DMS 273 treated with DMSO at 0.1 percent for 48 hours (cell line): ENCODE measurements around the gene PTER.

Experiments
- DNase-seq: peaks from one replicate; lab custom pipeline; 2025; lab: John Stamatoyannopoulos, UW

PTER gene

DNA sequence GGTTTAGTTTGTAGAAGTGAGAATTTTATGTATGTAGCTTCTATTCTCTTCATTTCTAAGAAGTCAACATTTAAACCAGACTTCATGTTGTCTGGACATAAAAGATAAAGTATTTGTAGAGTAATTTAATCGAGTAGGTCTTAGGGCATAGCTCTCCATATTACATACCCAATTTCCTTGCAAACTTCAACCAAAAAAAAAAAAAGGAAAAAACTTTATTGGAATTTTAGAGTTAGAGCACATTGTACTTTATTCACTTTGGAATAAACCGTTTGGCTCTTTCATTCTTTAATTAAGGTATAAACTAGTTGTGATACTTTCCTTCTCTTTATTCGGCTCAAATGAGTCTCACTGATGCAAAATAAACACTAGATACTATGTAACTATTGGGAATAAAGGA is 36.0 kb downstream of the PTER start:
- no peak for DNase-seq

- DNase-seq = no peak
Observed at GRCh38 chr10:16477757-16478156, 40.9 kb downstream of the PTER start.

GRCh38 chr10:16478801-16479200 is 42.0 kb downstream of the PTER start:
- DNase-seq = no peak

- DNase-seq = no peak
Observed at GRCh38 chr10:16481052-16481728, 44.4 kb downstream of the PTER start.

GRCh38 chr10:16483241-16483917 is 46.6 kb downstream of the PTER start:
- DNase-seq = no peak

GRCh38 chr10:16490511-16490910 is 53.7 kb downstream of the PTER start:
- DNase-seq = no peak

- peak; percentile 41 for DNase-seq
Observed at GRCh38 chr10:16491933-16492332, 55.1 kb downstream of the PTER start.

DNA sequence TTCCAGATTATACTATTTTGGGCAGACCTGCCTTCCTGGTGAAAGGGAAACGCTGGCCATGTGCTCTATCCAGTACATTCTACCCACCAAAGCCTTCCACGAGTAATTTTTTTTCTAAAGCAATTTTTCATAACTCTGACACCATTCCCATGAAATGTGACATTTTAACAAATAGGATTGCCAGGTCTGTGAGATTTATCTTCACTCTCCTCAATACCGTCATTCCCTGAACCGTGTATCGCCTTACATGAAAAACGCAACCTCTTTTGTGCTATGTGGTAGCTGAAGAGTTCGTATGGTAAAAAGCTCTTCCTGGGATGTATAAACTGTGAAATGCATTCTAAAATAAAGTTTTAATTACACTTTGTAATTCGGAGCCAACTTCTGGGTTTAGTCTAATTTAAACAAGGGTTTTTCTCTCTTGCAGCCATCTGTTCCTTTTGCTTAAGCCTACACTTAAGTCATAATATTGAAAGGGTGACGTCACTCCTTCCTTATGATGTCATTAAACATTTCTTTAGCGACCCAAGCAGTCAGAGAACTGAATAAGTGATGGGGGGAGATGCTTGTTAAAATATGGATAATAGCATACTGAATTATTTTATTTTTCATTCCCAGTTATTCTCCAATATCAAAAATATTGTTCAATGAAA is 57.2 kb downstream of the PTER start:
- DNase-seq = no peak

DNA sequence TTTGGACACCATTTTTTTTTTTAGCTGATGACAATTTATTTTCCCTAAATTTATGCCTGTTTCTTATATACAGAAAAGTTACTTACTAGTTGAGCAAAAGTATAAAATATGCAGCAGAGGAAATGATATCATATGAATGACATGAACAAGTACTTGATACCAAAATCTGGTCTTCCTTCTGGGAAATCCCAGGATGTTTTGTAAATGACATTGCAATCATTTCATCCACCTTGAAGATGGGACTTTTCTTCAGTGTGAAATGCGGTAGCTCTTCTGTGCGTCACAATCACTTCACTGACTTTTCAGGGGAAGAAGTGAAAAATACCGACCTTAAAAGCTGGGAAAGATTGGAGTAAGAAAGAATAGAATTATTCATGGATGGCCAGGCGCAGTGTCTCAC is 61.1 kb downstream of the PTER start:
- no peak for DNase-seq

DNA sequence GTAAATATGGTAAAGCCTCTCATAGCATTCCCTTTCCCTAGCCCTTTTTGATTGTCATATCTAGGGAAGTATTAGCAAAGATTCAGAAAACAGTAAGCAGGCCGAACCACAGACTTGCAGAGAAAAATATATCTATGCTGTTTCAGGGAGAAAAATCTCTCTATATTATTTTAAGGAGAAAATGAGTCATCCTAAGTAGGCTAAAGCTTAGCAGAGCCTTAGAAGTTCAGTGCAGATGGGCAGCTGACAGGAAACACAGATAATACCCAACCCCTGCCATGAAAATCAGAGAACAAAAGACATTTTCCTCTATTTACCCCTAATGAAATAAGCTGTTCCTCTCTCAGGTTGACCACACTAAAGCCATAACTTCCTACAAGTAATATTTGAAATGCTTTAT is 68.4 kb downstream of the PTER start:
- no peak for DNase-seq

GRCh38 chr10:16509996-16510395 is 73.2 kb downstream of the PTER start:
- DNase-seq = no peak

DNA sequence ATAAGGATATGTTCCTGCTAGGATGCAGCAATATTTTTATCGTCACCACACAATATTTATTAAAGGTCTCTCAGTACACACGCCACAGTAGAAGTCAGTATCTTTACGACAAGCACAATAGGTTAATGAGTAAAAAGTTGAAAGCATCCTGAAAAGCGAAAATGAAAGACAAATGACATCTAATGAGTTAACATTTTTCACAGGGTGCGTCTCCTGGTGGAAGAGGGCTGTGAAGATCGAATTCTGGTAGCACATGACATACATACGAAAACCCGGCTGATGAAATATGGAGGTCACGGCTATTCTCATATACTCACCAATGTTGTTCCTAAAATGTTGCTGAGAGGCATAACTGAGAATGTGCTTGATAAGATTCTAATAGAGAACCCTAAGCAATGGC is 74.0 kb downstream of the PTER start:
- no peak for DNase-seq

DNA sequence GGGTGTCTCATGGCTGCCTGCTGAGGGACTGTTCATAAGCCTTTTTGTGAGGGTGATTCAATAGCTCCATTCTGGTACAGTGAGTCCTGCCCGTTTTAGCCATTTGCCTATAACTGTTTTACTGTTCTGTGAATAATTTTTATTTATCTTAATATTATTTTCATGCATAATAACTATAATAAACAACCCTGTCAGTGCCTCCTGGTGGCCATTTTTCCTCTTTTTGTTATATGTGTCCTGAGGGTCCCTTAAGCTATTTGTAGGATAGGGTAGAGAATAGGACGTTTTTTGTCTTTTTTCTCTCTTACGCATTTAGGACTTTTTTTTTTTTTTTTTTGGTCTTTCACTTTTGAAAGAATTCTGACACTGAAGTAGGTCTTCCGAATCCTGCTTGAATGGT is 82.0 kb downstream of the PTER start:
- no peak for DNase-seq

- DNase-seq = no peak
Observed at GRCh38 chr10:16519250-16519907, 82.6 kb downstream of the PTER start.

- DNase-seq = no peak
Observed at GRCh38 chr10:16519908-16520861, 83.4 kb downstream of the PTER start.

DNA sequence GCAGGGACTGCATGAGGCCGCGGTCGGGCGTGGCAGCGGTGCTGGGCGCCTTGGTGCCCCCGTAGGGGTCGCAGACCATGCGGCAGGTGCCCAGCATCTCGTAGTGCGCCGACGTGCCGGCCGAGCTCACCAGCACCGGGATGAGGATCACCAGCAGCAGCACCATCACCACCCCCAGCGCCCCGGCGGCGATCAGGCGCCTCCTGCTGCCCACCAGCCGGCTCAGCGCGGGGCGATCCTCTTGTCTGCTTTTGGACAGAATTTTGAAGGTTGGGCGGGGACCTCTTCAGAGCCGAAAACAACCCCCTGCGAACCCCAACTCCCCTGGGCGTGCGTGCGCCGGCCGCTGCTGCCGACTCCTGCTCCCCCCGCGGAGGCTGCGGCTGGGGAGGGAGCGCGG is 84.1 kb downstream of the PTER start:
- no peak for DNase-seq

GRCh38 chr10:16521311-16522016 is 84.7 kb downstream of the PTER start, which contains the start of gene C1QL3:
C1QL3 (minus strand) TSS chr10:16521879; CDS start chr10:16521065, 814 bp downstream.
- DNase-seq = no peak

GRCh38 chr10:16527452-16527851 is 90.6 kb downstream of the PTER start:
- DNase-seq = no peak

- DNase-seq = no peak
Observed at GRCh38 chr10:16529853-16530252, 93.0 kb downstream of the PTER start.

DNA sequence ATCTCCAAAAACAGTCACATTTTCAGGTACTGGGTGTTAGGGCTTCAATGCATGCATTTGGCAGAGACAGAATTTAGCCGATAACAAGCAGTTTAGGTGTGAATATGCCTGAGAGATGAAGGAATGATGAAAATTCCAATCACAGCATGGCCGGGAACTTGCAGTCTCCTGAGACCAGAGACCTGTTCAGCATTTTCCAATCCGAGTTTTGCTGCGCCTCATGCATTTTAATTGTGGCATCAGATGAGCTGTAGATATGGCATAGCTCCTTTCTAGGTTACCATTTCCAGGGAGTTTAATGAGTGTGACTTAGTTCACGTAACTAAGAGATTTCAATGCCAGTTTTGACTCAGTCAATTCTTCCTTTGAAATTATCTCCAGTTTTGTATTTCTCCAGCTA is 99.3 kb downstream of the PTER start:
- no peak for DNase-seq

DNA sequence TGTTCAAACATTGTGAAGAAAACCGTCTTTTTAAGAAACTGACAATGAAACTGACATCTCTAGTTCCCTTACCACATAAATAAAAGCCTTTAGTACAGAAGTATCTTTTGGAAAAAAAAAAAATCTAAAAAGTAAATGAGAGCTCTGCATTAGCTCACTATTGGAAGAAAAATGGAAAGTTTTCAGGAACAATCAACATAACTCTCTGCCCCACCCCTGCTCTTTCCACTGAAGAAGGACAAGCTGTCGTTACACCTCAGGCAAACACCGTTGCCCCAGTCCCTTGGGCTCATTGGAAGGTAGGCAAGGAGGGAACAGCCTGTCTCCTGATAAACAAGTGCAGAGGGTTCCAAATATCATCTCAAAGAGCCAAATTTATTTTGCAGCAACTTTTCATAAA is 107.3 kb downstream of the PTER start:
- DNase-seq = no peak
